Measurements from ENCODE around the gene PIGM. TPM values are rescaled to one million over a fixed set of nuclear protein-coding genes. Genes with fewer than 3 reads are reported as not detected.

Gene PIGM
- total and polyA plus RNA-seq, 12 donors = 3.0 to 9.4 (median 7.3) TPM

GRCh38 chr1:159983681-159984080 is 48.1 kb downstream of the PIGM start:
- intact Hi-C loops (cut with DNase I) = no loop called here
- WGBS, 4 donors = 66 to 74% (median 72%) methylated on average over 5 of the region's 5 CpGs
- no peak for DNase-seq

GRCh38 chr1:159982280-159982679 is 49.5 kb downstream of the PIGM start:
- DNase-seq = no peak
- H3K36me3 ChIP-seq (replicated peaks in 1 of 2) = no peaks in the 10 kb centered on the region
- H3K9me3 ChIP-seq (replicated peaks in 1 of 3) = no peaks in the 10 kb centered on the region
- TF ChIP-seq CTCF (IDR thresholded peaks at IDR 0.05) (no peak), POLR2A (IDR thresholded peaks at IDR 0.05) (no peak)
- no peak overlapping the region for H3K27ac ChIP-seq
- H3K4me1 ChIP-seq (replicated peaks in 1 of 2) = no peaks in the 10 kb centered on the region
- H3K27me3 ChIP-seq = peaks cover 6% of the 10 kb centered on the region
- intact Hi-C loops (cut with DNase I) = no loop called here
- H3K4me3 ChIP-seq = no peak overlapping the region
- WGBS, 4 donors = 63 to 87% (median 68%) methylated on average over 5 to 6 of the region's 6 CpGs

More at GRCh38 chr1:159983681-159984080, 48.1 kb downstream of the PIGM start:
- Histone ChIP-seq H3K36me3 (replicated peaks in 1 of 2) (no peaks in the 10 kb centered on the region), H3K27me3 (peaks cover 6% of the 10 kb centered on the region), H3K4me1 (replicated peaks in 1 of 2) (no peaks in the 10 kb centered on the region), H3K9me3 (replicated peaks in 1 of 3) (no peaks in the 10 kb centered on the region), H3K27ac (no peak overlapping the region), H3K4me3 (no peak overlapping the region)
- TF ChIP-seq POLR2A (IDR thresholded peaks at IDR 0.05) (no peak), CTCF (IDR thresholded peaks at IDR 0.05) (no peak)

DNA sequence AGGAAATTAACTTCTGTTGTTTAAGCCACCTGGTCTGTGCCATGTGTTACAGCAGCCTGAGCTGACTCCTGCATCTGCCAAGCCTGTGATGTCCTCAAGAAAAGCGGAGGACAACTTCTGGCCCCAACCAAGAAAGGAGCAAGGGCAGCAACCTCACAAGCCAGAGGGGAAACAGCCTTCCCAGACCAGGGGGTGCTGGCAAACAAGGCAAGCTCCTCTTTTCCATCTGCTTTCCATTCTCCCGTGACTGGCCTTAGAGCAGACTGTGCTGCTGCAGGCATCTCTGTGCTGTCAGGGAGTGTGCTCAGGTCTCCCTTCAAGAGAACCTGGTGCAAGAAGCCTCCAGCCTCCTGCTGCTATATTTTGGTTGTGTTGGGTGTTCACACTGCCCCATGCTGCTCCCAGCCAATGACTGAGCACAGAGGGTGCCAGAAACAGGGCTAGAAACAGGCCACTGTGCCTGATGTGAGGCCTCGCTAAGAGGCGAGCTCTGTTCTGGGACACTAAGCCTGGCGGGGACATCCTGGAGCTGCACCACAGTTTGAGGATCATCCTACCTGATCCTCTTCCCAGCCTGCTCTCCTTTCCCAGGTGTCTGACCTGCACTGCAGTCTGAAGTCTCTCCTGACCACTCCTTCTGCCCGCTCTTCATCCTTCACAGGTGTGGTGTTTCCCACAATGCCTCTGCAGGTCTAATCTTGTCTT is 50.3 kb downstream of the PIGM start:
- no peak for DNase-seq
- Histone ChIP-seq H3K27ac (no peak overlapping the region), H3K4me1 (replicated peaks in 1 of 2) (no peaks in the 10 kb centered on the region), H3K36me3 (replicated peaks in 1 of 2) (no peaks in the 10 kb centered on the region), H3K4me3 (no peak overlapping the region), H3K27me3 (peaks cover 6% of the 10 kb centered on the region), H3K9me3 (replicated peaks in 1 of 3) (no peaks in the 10 kb centered on the region)
- TF ChIP-seq CTCF (IDR thresholded peaks at IDR 0.05) (no peak), POLR2A (IDR thresholded peaks at IDR 0.05) (no peak)
- WGBS, 4 donors = 91 to 98% (median 96%) methylated on average over 6 of the region's 6 CpGs
- intact Hi-C loops (cut with DNase I) = no loop called here

DNA sequence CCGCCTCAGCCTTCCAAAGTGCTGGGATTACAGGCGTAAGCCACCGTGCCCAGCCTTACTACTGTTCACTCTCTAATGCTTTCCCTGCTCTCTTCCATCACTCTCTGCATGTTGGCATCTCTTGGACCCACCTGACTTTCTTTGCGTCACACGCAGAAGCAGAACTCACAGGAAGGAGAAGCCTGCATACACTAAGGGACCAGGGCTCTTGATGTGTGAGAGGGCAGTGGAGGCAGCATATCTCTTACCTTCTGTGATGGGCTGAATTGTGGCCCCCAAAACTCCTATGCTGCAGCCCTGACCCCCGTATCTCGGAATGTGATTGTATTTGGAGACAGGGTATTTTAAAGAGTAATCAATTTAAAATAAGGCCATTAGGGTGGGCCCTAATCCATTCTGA is 51.0 kb downstream of the PIGM start:
- WGBS, 4 donors = 92 to 98% (median 93%) methylated on average over 7 of the region's 7 CpGs
- H3K4me3 ChIP-seq = no peak overlapping the region
- intact Hi-C loops (cut with DNase I) = no loop called here
- TF ChIP-seq POLR2A (IDR thresholded peaks at IDR 0.05) = no peak
- TF ChIP-seq CTCF (IDR thresholded peaks at IDR 0.05) = no peak
- no peaks in the 10 kb centered on the region for H3K36me3 ChIP-seq (replicated peaks in 1 of 2)
- no peaks in the 10 kb centered on the region for H3K9me3 ChIP-seq (replicated peaks in 1 of 3)
- peaks cover 6% of the 10 kb centered on the region for H3K27me3 ChIP-seq
- no peaks in the 10 kb centered on the region for H3K4me1 ChIP-seq (replicated peaks in 1 of 2)
- no peak for DNase-seq
- H3K27ac ChIP-seq = no peak overlapping the region
